HCT116 (cell line): ENCODE data around the gene KRT83. TPM values are rescaled to one million over a fixed set of nuclear protein-coding genes. Genes with fewer than 3 reads are reported as not detected.

Experiments used
- ATAC-seq: fragments of 200-7000 bp; cut with Tn5 transposase; 2 replicates; pipeline ENCODE4 v1.9.1; 2020; ENCODE audit warnings: mild to moderate bottlenecking, moderate library complexity
- BruUV-seq: library from RNA; stranded (reverse); fragments of 400-500 nt; replicated peaks from 2 replicates; lab custom pipeline; 2021; lab: Mats Ljungman, UMichigan
- CTCF ChIA-PET: fragments of 300-600 bp; sonication (Branson Sonifier 250); formaldehyde crosslinking; loops from one replicate; lab custom pipeline; 2021; ENCODE audit warnings: antibody characterized with exemption; lab: Charles Lee
- POLR2A ChIA-PET: fragments of 300-600, 350-600 bp; sonication (Branson Sonifier 250); formaldehyde crosslinking; loops from one replicate; lab custom pipeline; 2021; ENCODE audit warnings: antibody characterized with exemption; lab: Charles Lee
- RAD21 ChIA-PET, 2 experiments: fragments of 300-600 bp; sonication (Branson Sonifier 250); formaldehyde crosslinking; loops; one replicate each; lab custom pipeline; 2023; ENCODE audit warnings: low total read pairs in 2 of 2; ENCODE audit not compliant: uncharacterized antibody in 2 of 2, unreplicated experiment in 2 of 2, low non-redundant PET in 1 of 2; lab: Charles Lee
- DNase-seq: peaks from one replicate; pipeline ENCODE4 v3.0.0-alpha.2; 2010; ENCODE audit warnings: low read depth, low spot score
- H2AFZ ChIP-seq: fragments of 200-600 bp; shearing (Covaris generic), sonication (generic); 2 replicates; pipeline ENCODE4 v1.6.1; 2017; ENCODE audit warnings: low read depth, mixed run types, mixed read lengths, antibody characterized with exemption, low read length; ENCODE audit not compliant: poor library complexity, severe bottlenecking
- H3K27ac ChIP-seq: 2 replicates; pipeline ENCODE4 v1.5.1; 2012; ENCODE audit warnings: low read depth, low read length
- H3K27me3 ChIP-seq: fragments of 200-600 bp; sonication (generic); 2 replicates; pipeline ENCODE4 v1.6.1; 2016; ENCODE audit warnings: mixed run types, low read length, mixed read lengths; ENCODE audit not compliant: insufficient read depth
- H3K36me3 ChIP-seq, 2 experiments: fragments of 200-500 bp in 1 of 2; fragments of 200-600 bp in 1 of 2; sonication (Bioruptor generic) in 1 of 2; sonication (generic) in 1 of 2; 2 replicates each; pipeline versions ENCODE4 v1.5.1 to v1.6.1; 2014 to 2016; ENCODE audit warnings: low read length in 2 of 2, inconsistent platforms in 1 of 2, mixed read lengths in 1 of 2, mixed run types in 1 of 2; ENCODE audit not compliant: insufficient read depth in 2 of 2, control insufficient read depth in 1 of 2
- H3K4me1 ChIP-seq, 2 experiments: fragments of 200-600 bp in 1 of 2; sonication (generic) in 1 of 2; 2 replicates each; pipeline versions ENCODE4 v1.5.1 to v1.6.1; 2012 to 2017; ENCODE audit warnings: low read length in 2 of 2, inconsistent platforms in 1 of 2, mild to moderate bottlenecking in 1 of 2, mixed read lengths in 1 of 2, mixed run types in 1 of 2, moderate library complexity in 1 of 2; ENCODE audit not compliant: insufficient read depth in 2 of 2, control insufficient read depth in 1 of 2
- H3K4me2 ChIP-seq: fragments of 200-600 bp; sonication (generic); 2 replicates; pipeline ENCODE4 v1.6.1; 2017; ENCODE audit warnings: mixed run types, low read length, mixed read lengths
- H3K4me3 ChIP-seq, 2 experiments: fragments of 200-600 bp in 1 of 2; sonication (generic) in 1 of 2; replicated peaks in 1 of 2; 2 replicates each; pipeline ENCODE4 v1.5.1; 2011 to 2016; ENCODE audit warnings: low read length in 2 of 2, control low read depth in 1 of 2, low read depth in 1 of 2, mild to moderate bottlenecking in 1 of 2, mixed read lengths in 1 of 2, mixed run types in 1 of 2
- H3K79me2 ChIP-seq: fragments of 200-600 bp; sonication (generic); 2 replicates; pipeline ENCODE4 v1.6.1; 2017; ENCODE audit warnings: mild to moderate bottlenecking, mixed run types, low read length, moderate library complexity, mixed read lengths; ENCODE audit not compliant: insufficient read depth
- H3K9ac ChIP-seq: fragments of 200-600 bp; sonication (generic); 2 replicates; pipeline ENCODE4 v1.6.1; 2016; ENCODE audit warnings: low read length, mixed read lengths
- H3K9me2 ChIP-seq: fragments of 200-600 bp; sonication (generic), shearing (Covaris generic); 2 replicates; pipeline ENCODE4 v1.6.1; 2017; ENCODE audit warnings: mixed run types, mild to moderate bottlenecking, moderate library complexity; ENCODE audit not compliant: insufficient read depth
- H3K9me3 ChIP-seq, 2 experiments: fragments of 200-500 bp in 1 of 2; fragments of 200-600 bp in 1 of 2; sonication (Bioruptor generic) in 1 of 2; sonication (generic) in 1 of 2; 2 replicates each; pipeline ENCODE4 v1.6.1; 2014 to 2017; ENCODE audit warnings: low read length in 2 of 2, mixed read lengths in 2 of 2, inconsistent platforms in 1 of 2, low read depth in 1 of 2, mild to moderate bottlenecking in 1 of 2, mixed run types in 1 of 2, moderate library complexity in 1 of 2; ENCODE audit not compliant: control insufficient read depth in 1 of 2, insufficient read depth in 1 of 2
- H4K20me1 ChIP-seq: fragments of 200-600 bp; sonication (generic), shearing (Covaris generic); 2 replicates; pipeline ENCODE4 v1.6.1; 2017; ENCODE audit warnings: mixed run types, mild to moderate bottlenecking, moderate library complexity; ENCODE audit not compliant: insufficient read depth
- CBX3 ChIP-seq: IDR thresholded peaks from 2 replicates; pipeline ENCODE4 v1.6.1; 2012; ENCODE audit warnings: low read depth
- CEBPB ChIP-seq: IDR thresholded peaks from 2 replicates; pipeline ENCODE4 v1.6.1; 2012; ENCODE audit warnings: low read depth
- EGR1 ChIP-seq: IDR thresholded peaks from 2 replicates; pipeline ENCODE4 v1.6.1; 2012; ENCODE audit warnings: low read depth
- ELF1 ChIP-seq: IDR thresholded peaks from 2 replicates; pipeline ENCODE4 v1.6.1; 2012; ENCODE audit warnings: low read depth, borderline replicate concordance
- EZH2 ChIP-seq: fragments of 200-600 bp; sonication (generic); IDR thresholded peaks from 2 replicates; pipeline ENCODE4 v1.6.1; 2017; ENCODE audit warnings: antibody characterized with exemption, mixed run types
- EZH2phosphoT487 ChIP-seq: fragments of 200-600 bp; IDR thresholded peaks from 2 replicates; pipeline ENCODE4 v1.6.1; 2018; ENCODE audit warnings: antibody characterized with exemption, borderline replicate concordance
- JUND ChIP-seq: IDR thresholded peaks from 2 replicates; pipeline ENCODE4 v1.6.1; 2012
- MAX ChIP-seq: IDR thresholded peaks from 2 replicates; pipeline ENCODE4 v1.6.1; 2012
- POLR2A ChIP-seq: IDR thresholded peaks from 2 replicates; pipeline ENCODE4 v1.7.0; 2011; ENCODE audit warnings: borderline replicate concordance; ENCODE audit not compliant: insufficient read depth, insufficient read length; ENCODE audit errors: extremely low read depth
- POLR2AphosphoS5 ChIP-seq: IDR thresholded peaks from 2 replicates; pipeline ENCODE4 v1.6.1; 2011; ENCODE audit warnings: mild to moderate bottlenecking, low read depth, low read length, moderate library complexity
- RAD21 ChIP-seq: IDR thresholded peaks from 2 replicates; pipeline ENCODE4 v1.6.1; 2012; ENCODE audit warnings: low read depth, mild to moderate bottlenecking
- SIN3A ChIP-seq: IDR thresholded peaks from 2 replicates; pipeline ENCODE4 v1.6.1; 2012; ENCODE audit warnings: low read depth
- SP1 ChIP-seq: IDR thresholded peaks from 2 replicates; pipeline ENCODE4 v1.6.1; 2012; ENCODE audit warnings: low read depth
- YY1 ChIP-seq: IDR thresholded peaks from 2 replicates; pipeline ENCODE4 v1.6.1; 2011; ENCODE audit warnings: low read length, low read depth, moderate library complexity, mild to moderate bottlenecking; ENCODE audit not compliant: insufficient replicate concordance; ENCODE audit errors: extremely low read depth
- ZNF274 ChIP-seq: fragments of 200-500 bp; sonication (Bioruptor generic); IDR thresholded peaks from 2 replicates; pipeline ENCODE4 v1.6.1; 2014; ENCODE audit warnings: mild to moderate bottlenecking, low read depth, low read length, inconsistent platforms
- intact Hi-C: fragments of 100-400 bp; cut with micrococcal nuclease; formaldehyde crosslinking; loops from 2 replicates; pipeline ENCODE4 v1.10.0; 2022
- total RNA-seq: library from RNA; stranded (reverse); gene quantifications from one replicate; pipeline ENCODE4 v1.2.1, GENCODE V29; 2021; ENCODE audit not compliant: unreplicated experiment
- TF ChIP-seq, protein P1 (sequence below): IDR thresholded peaks from 2 replicates; pipeline ENCODE4 v1.6.1; 2012
- TF ChIP-seq, protein P2 (sequence below), 3 experiments: fragments of 200-600 bp in 1 of 3; sonication (generic) in 1 of 3; IDR thresholded peaks in 2 of 3; conservative IDR thresholded peaks in 1 of 3; 2 replicates each; pipeline ENCODE4 v1.5.1; 2012 to 2017; ENCODE audit warnings: low read depth in 2 of 3, low read length in 2 of 3, antibody characterized with exemption in 1 of 3, borderline replicate concordance in 1 of 3, control low read depth in 1 of 3, mild to moderate bottlenecking in 1 of 3, mixed read lengths in 1 of 3, mixed run types in 1 of 3, moderate library complexity in 1 of 3; ENCODE audit not compliant: insufficient read depth in 1 of 3
- TF ChIP-seq, protein P3 (sequence below): IDR thresholded peaks from 2 replicates; pipeline ENCODE4 v1.6.1; 2011; ENCODE audit warnings: mild to moderate bottlenecking, low read length, moderate library complexity; ENCODE audit not compliant: insufficient replicate concordance; ENCODE audit errors: extremely low read depth

KRT83 gene
- total RNA-seq, 1 experiment from 2014 or later: not detected

DNA sequence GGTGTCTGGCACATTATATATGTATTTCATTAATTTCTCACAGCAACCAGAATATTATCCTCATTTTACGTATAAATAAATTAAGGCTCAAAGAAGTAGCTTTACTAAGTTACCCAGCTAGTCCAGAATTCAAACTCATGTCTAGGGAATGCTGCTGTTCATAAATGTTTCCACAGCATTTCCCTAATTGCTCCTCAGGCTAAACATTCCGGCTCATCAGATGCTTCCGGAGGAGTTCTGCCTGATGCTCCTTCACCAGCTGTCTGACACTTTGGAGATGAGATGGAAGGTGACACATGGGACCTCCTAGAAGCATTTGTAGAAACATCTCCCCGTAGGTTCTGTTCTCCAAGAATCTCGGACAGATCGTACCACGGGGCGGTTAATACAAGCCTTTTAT, 34.0 kb upstream of the KRT83 start:
- no peaks in the 10 kb centered on the region for H4K20me1 ChIP-seq
- no peak for DNase-seq

GRCh38 chr12:52354200-52354599, 33.0 kb upstream of the KRT83 start:
- Histone ChIP-seq H3K4me2 (no peak overlapping the region), H3K9me3 (no peaks in the 10 kb centered on the region), H3K9ac (no peak overlapping the region), H3K79me2 (no peaks in the 10 kb centered on the region), H3K36me3 (no peaks in the 10 kb centered on the region), H3K27me3 (no peaks in the 10 kb centered on the region; the same call in 1 of the 2 replicates), H3K4me1 (no peaks in the 10 kb centered on the region; a peak in 1 of 4 replicates), H3K4me3 (no peak overlapping the region), H3K9me2 (no peaks in the 10 kb centered on the region), H4K20me1 (no peaks in the 10 kb centered on the region), H3K27ac (no peak overlapping the region), H2AFZ (no peak overlapping the region)
- TF ChIP-seq EZH2phosphoT487: no peak
- TF ChIP-seq, protein P1, sequence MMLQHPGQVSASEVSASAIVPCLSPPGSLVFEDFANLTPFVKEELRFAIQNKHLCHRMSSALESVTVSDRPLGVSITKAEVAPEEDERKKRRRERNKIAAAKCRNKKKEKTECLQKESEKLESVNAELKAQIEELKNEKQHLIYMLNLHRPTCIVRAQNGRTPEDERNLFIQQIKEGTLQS: no peak
- TF ChIP-seq RAD21: no peak
- TF ChIP-seq, protein P2, sequence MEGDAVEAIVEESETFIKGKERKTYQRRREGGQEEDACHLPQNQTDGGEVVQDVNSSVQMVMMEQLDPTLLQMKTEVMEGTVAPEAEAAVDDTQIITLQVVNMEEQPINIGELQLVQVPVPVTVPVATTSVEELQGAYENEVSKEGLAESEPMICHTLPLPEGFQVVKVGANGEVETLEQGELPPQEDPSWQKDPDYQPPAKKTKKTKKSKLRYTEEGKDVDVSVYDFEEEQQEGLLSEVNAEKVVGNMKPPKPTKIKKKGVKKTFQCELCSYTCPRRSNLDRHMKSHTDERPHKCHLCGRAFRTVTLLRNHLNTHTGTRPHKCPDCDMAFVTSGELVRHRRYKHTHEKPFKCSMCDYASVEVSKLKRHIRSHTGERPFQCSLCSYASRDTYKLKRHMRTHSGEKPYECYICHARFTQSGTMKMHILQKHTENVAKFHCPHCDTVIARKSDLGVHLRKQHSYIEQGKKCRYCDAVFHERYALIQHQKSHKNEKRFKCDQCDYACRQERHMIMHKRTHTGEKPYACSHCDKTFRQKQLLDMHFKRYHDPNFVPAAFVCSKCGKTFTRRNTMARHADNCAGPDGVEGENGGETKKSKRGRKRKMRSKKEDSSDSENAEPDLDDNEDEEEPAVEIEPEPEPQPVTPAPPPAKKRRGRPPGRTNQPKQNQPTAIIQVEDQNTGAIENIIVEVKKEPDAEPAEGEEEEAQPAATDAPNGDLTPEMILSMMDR (IDR thresholded peaks at IDR 0.05 in 2 of 3, conservative IDR thresholded peaks at IDR 0.05 in 1 of 3; ENCODE audit: borderline replicate concordance in 1 of 3, insufficient read depth in 1 of 3, low read depth in 2 of 3, low read length in 2 of 3): no peak
- TF ChIP-seq CEBPB: no peak
- no peak for TF ChIP-seq POLR2AphosphoS5
- no peak for TF ChIP-seq EGR1
- TF ChIP-seq MAX: no peak
- no peak for TF ChIP-seq SIN3A
- no peak for TF ChIP-seq EZH2
- no peak for TF ChIP-seq SP1
- TF ChIP-seq CBX3: no peak
- TF ChIP-seq YY1: no peak
- TF ChIP-seq, protein P3, sequence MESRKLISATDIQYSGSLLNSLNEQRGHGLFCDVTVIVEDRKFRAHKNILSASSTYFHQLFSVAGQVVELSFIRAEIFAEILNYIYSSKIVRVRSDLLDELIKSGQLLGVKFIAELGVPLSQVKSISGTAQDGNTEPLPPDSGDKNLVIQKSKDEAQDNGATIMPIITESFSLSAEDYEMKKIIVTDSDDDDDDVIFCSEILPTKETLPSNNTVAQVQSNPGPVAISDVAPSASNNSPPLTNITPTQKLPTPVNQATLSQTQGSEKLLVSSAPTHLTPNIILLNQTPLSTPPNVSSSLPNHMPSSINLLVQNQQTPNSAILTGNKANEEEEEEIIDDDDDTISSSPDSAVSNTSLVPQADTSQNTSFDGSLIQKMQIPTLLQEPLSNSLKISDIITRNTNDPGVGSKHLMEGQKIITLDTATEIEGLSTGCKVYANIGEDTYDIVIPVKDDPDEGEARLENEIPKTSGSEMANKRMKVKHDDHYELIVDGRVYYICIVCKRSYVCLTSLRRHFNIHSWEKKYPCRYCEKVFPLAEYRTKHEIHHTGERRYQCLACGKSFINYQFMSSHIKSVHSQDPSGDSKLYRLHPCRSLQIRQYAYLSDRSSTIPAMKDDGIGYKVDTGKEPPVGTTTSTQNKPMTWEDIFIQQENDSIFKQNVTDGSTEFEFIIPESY: no peak
- TF ChIP-seq ELF1: no peak
- no peak for TF ChIP-seq POLR2A
- TF ChIP-seq JUND: no peak
- intact Hi-C loops: no loop called here
- POLR2A ChIA-PET: no interaction called here
- ATAC-seq (no peak), DNase-seq (no peak)
- no TSS peak for BruUV-seq
- RAD21 ChIA-PET: no interaction called here
- CTCF ChIA-PET: no interaction called here

More for the DNA sequence above, 34.0 kb upstream of the KRT83 start:
- Histone ChIP-seq H3K36me3 (no peaks in the 10 kb centered on the region), H3K27ac (no peak overlapping the region), H3K79me2 (no peaks in the 10 kb centered on the region)
- BruUV-seq: no TSS peak
- TF ChIP-seq EZH2 (no peak), ZNF274 (no peak)
- TF ChIP-seq, all 23 proteins: peak for 0
- intact Hi-C loops: no loop called here
- Histone ChIP-seq H3K27me3 (no peaks in the 10 kb centered on the region; the same call in 1 of the 2 replicates), H3K9me3 (no peaks in the 10 kb centered on the region), H3K4me3 (no peak overlapping the region), H3K4me1 (no peaks in the 10 kb centered on the region; a peak in 1 of 4 replicates), H2AFZ (no peak overlapping the region), H3K9ac (no peak overlapping the region), H3K4me2 (no peak overlapping the region), H3K9me2 (no peaks in the 10 kb centered on the region)
- no peak for ATAC-seq
- CTCF ChIA-PET: no interaction called here
- RAD21 ChIA-PET: no interaction called here
- POLR2A ChIA-PET: no interaction called here
